B cell (primary cell): ENCODE results near the gene STYK1. TPM values are rescaled to one million over a fixed set of nuclear protein-coding genes. Genes with fewer than 3 reads are reported as not detected.

ENCODE experiments used
- ATAC-seq: fragments of 200-7000 bp; cut with Tn5 transposase; one replicate; pipeline ENCODE4 v1.10.0; 2021; ENCODE audit warnings: low read depth, mild to moderate bottlenecking, moderate number of reproducible peaks, moderate library complexity
- CTCF ChIA-PET: fragments of 350-600 bp; sonication (Branson Sonifier 250); formaldehyde crosslinking; loops from one replicate; lab custom pipeline; 2021; ENCODE audit warnings: antibody characterized with exemption, inconsistent platforms; lab: Charles Lee
- POLR2A ChIA-PET: fragments of 350-600 bp; sonication (Branson Sonifier 250); formaldehyde crosslinking; loops from one replicate; lab custom pipeline; 2021; ENCODE audit warnings: antibody characterized with exemption; lab: Charles Lee
- DNase-seq: peaks from one replicate; pipeline ENCODE4 v3.0.0; 2013
- H2AFZ ChIP-seq: 2 replicates; pipeline ENCODE4 v1.6.1; 2012; ENCODE audit warnings: mild to moderate bottlenecking, low read depth, low read length; ENCODE audit not compliant: insufficient read depth, poor library complexity, severe bottlenecking
- H3K27ac ChIP-seq, 2 donors: 1 replicate in 1 of 2; 2 replicates in 1 of 2; pipeline ENCODE4 v1.5.1; 2012 to 2013; ENCODE audit warnings: low read length in 2 of 2, mild to moderate bottlenecking in 2 of 2, moderate library complexity in 1 of 2
- H3K27me3 ChIP-seq, 4 experiments: fragments of 200-600 bp in 1 of 4; sonication (generic) in 1 of 4; replicated peaks in 1 of 4; 1 replicate in 2 of 4; 2 replicates in 2 of 4; pipeline versions ENCODE4 v1.6.1 to v1.7.0; 2013 to 2016; ENCODE audit warnings: low read length in 3 of 4, mild to moderate bottlenecking in 2 of 4, mixed read lengths in 1 of 4, moderate library complexity in 1 of 4; ENCODE audit not compliant: insufficient read depth in 4 of 4, control insufficient read depth in 3 of 4; ENCODE audit errors: control extremely low read depth in 1 of 4
- H3K36me3 ChIP-seq, 2 experiments: replicated peaks in 1 of 2; 1 replicate in 1 of 2; 2 replicates in 1 of 2; pipeline versions ENCODE4 v1.6.1 to v1.7.1; 2013; ENCODE audit warnings: low read length in 1 of 2; ENCODE audit not compliant: insufficient read depth in 2 of 2, control insufficient read depth in 1 of 2; ENCODE audit errors: control extremely low read depth in 1 of 2, extremely low read depth in 1 of 2
- H3K4me1 ChIP-seq, 2 donors: fragments of 200-600 bp in 1 of 2; sonication (generic) in 1 of 2; 1 replicate in 1 of 2; 2 replicates in 1 of 2; pipeline versions ENCODE4 v1.5.1 to v1.6.1; 2013 to 2017; ENCODE audit warnings: low read length in 2 of 2; ENCODE audit not compliant: control insufficient read depth in 2 of 2, insufficient read depth in 2 of 2
- H3K4me2 ChIP-seq: replicated peaks from 2 replicates; pipeline ENCODE3; 2012; ENCODE audit warnings: mild to moderate bottlenecking, low read depth, low read length; ENCODE audit not compliant: poor library complexity, severe bottlenecking
- H3K4me3 ChIP-seq, 5 experiments: fragments of 200-600 bp in 1 of 5; sonication (generic) in 1 of 5; 1 replicate in 3 of 5; 2 replicates in 2 of 5; pipeline versions ENCODE4 v1.5.1 to v1.7.0; 2011 to 2016; ENCODE audit warnings: low read length in 4 of 5, mild to moderate bottlenecking in 4 of 5, low read depth in 2 of 5, control low read depth in 1 of 5, moderate library complexity in 1 of 5; ENCODE audit not compliant: insufficient read depth in 1 of 5; ENCODE audit errors: control extremely low read depth in 1 of 5, extremely low read depth in 1 of 5
- H3K79me2 ChIP-seq: fragments of 200-600 bp; sonication (generic); one replicate; pipeline ENCODE4 v1.6.0; 2016; ENCODE audit warnings: low read length; ENCODE audit not compliant: control insufficient read depth, insufficient read depth
- H3K9ac ChIP-seq: fragments of 200-600 bp; sonication (generic); 2 replicates; pipeline ENCODE4 v1.6.1; 2017; ENCODE audit warnings: mild to moderate bottlenecking, low read length, moderate library complexity
- H3K9me3 ChIP-seq, 3 donors: one replicate each; pipeline versions ENCODE4 v1.6.1 to v1.7.1; 2013; ENCODE audit warnings: low read length in 2 of 3; ENCODE audit not compliant: control insufficient read depth in 2 of 3, insufficient read depth in 1 of 3; ENCODE audit errors: control extremely low read depth in 1 of 3
- H4K20me1 ChIP-seq: 2 replicates; pipeline ENCODE4 v1.6.0; 2012; ENCODE audit warnings: mild to moderate bottlenecking, low read length; ENCODE audit not compliant: insufficient read depth, control insufficient read depth, poor library complexity, severe bottlenecking
- H3K27ac Mint-ChIP-seq: one replicate; pipeline ENCODE4 v1.8.0; 2021; ENCODE audit warnings: mixed read lengths
- H3K27me3 Mint-ChIP-seq: one replicate; pipeline ENCODE4 v1.8.0; 2021; ENCODE audit warnings: mixed read lengths
- H3K4me1 Mint-ChIP-seq: one replicate; pipeline ENCODE4 v1.8.0; 2021; ENCODE audit warnings: mixed read lengths
- H3K4me3 Mint-ChIP-seq: one replicate; pipeline ENCODE4 v1.8.0; 2021; ENCODE audit warnings: mixed read lengths
- H3K9me3 Mint-ChIP-seq: one replicate; pipeline ENCODE4 v1.8.0; 2022; ENCODE audit warnings: mixed read lengths; ENCODE audit not compliant: insufficient read depth
- EZH2 ChIP-seq: IDR thresholded peaks from 2 replicates; pipeline ENCODE4 v1.6.1; 2012; ENCODE audit warnings: borderline replicate concordance, low read depth, mild to moderate bottlenecking, moderate library complexity, low read length; ENCODE audit not compliant: insufficient read depth, poor library complexity, severe bottlenecking
- WGBS: methylation state at CpG from one replicate; pipeline ENCODE4 v1.1.5; 2013; ENCODE audit warnings: missing lambda C conversion rate; ENCODE audit not compliant: insufficient coverage; 5-methylcytosine and 5-hydroxymethylcytosine counted together
- intact Hi-C: fragments of 100-400 bp; cut with micrococcal nuclease; formaldehyde crosslinking; loops from one replicate; pipeline ENCODE4 v1.10.0; 2022
- polyA plus RNA-seq: library from polyadenylated mRNA; depleted of rRNA; stranded (reverse); fragments of >200 nt; gene quantifications from 2 replicates; pipeline ENCODE4 v1.2.3, GENCODE V29; 2012
- total RNA-seq, 2 donors: library from RNA; stranded (reverse); fragments of 120-200 nt in 1 of 2; gene quantifications; 1 replicate in 1 of 2; 2 replicates in 1 of 2; pipeline versions ENCODE4 v1.2.3 to v1.2.4, GENCODE V29; 2013 to 2022
- TF ChIP-seq, protein P1 (sequence below): fragments of 200-600 bp; IDR thresholded peaks from one replicate; pipeline ENCODE4 v1.8.0; 2022; ENCODE audit warnings: antibody characterized with exemption, mild to moderate bottlenecking

The STYK1 gene
- total and polyA plus RNA-seq, 2 donors (not counting 1 experiment from before 2014, with no cell fraction given): not detected

DNA sequence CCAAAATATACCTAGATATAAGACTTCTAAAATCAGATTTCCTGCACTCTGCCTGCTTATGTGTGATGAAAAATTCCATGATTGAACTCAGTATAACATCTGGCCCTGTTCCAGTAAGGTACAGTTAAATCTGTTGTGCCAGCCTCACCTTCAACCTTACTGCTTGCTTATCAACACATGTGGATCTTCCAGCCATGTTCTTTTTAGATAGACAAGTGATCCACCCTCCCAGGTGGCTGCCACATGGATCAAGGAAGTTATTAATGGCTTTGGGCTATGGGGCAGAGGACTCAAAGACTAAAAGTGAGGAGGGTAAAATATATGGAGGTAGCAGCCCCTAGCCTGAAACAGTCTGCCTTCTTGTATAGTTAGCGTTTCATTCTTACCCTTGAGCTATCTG, 35.1 kb downstream of the STYK1 start:
- H3K9me3 Mint-ChIP-seq: no peaks in the 10 kb centered on the region
- no peak overlapping the region for H3K27ac ChIP-seq
- WGBS: no CpG with 5 or more reads among the region's 1 CpG
- H3K27ac Mint-ChIP-seq: no peak overlapping the region
- no peak for TF ChIP-seq EZH2
- TF ChIP-seq, protein P1, sequence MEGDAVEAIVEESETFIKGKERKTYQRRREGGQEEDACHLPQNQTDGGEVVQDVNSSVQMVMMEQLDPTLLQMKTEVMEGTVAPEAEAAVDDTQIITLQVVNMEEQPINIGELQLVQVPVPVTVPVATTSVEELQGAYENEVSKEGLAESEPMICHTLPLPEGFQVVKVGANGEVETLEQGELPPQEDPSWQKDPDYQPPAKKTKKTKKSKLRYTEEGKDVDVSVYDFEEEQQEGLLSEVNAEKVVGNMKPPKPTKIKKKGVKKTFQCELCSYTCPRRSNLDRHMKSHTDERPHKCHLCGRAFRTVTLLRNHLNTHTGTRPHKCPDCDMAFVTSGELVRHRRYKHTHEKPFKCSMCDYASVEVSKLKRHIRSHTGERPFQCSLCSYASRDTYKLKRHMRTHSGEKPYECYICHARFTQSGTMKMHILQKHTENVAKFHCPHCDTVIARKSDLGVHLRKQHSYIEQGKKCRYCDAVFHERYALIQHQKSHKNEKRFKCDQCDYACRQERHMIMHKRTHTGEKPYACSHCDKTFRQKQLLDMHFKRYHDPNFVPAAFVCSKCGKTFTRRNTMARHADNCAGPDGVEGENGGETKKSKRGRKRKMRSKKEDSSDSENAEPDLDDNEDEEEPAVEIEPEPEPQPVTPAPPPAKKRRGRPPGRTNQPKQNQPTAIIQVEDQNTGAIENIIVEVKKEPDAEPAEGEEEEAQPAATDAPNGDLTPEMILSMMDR: no peak
- intact Hi-C loops: no loop called here
- H3K36me3 ChIP-seq: no peaks in the 10 kb centered on the region
- H3K4me3 Mint-ChIP-seq: no peak overlapping the region
- POLR2A ChIA-PET: no interaction called here
- peaks cover 25% of the 10 kb centered on the region for H3K27me3 Mint-ChIP-seq
- ATAC-seq (no peak), DNase-seq (no peak)
- H3K27me3 ChIP-seq: peaks cover 0 to 9% (median 0%) of the 10 kb centered on the region in 4 experiments
- no peaks in the 10 kb centered on the region for H4K20me1 ChIP-seq
- H3K9ac ChIP-seq: no peak overlapping the region
- H3K9me3 ChIP-seq: no peaks in the 10 kb centered on the region
- no peak overlapping the region for H2AFZ ChIP-seq
- no peak overlapping the region for H3K4me3 ChIP-seq
- H3K4me1 Mint-ChIP-seq: no peaks in the 10 kb centered on the region
- no peak overlapping the region for H3K4me2 ChIP-seq
- no peaks in the 10 kb centered on the region for H3K4me1 ChIP-seq
- CTCF ChIA-PET: interaction anchor here (0.7 kb wide), 1 partner anchor 618 kb away, joined by 3 read pairs; no protein-coding TSS in a partner anchor
- no peaks in the 10 kb centered on the region for H3K79me2 ChIP-seq

DNA sequence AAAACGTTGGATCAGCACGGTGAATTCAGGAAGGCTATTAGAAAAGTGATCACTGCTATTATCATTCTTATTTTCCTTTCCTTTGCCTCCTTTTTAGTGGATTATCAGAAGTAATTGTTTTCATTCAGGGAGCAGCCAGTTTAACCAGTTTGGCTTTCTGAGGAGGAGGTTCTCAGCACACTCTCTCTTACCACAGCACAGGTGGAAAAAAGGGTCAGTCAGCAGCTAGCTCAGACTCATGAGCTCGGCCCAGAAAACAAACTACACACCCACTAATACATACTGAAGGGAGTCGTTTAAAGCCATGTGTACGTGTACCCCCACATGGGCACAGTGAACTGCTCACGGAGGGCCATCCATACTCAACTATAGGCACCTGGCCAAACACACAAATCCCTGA, 37.2 kb downstream of the STYK1 start:
- Mint-ChIP-seq H3K4me3 (no peak overlapping the region), H3K27me3 (peaks cover 21% of the 10 kb centered on the region), H3K9me3 (no peaks in the 10 kb centered on the region), H3K4me1 (no peaks in the 10 kb centered on the region), H3K27ac (no peak overlapping the region)
- no peak for DNase-seq
- Histone ChIP-seq H3K27ac (no peak overlapping the region), H3K4me3 (no peak overlapping the region), H3K36me3 (no peaks in the 10 kb centered on the region), H4K20me1 (no peaks in the 10 kb centered on the region), H3K4me1 (no peaks in the 10 kb centered on the region), H2AFZ (no peak overlapping the region), H3K4me2 (no peak overlapping the region), H3K27me3 (peaks cover 0 to 9% (median 0%) of the 10 kb centered on the region in 4 experiments), H3K9ac (no peak overlapping the region), H3K9me3 (no peaks in the 10 kb centered on the region), H3K79me2 (no peaks in the 10 kb centered on the region)
- intact Hi-C loops: no loop called here
- ChIA-PET POLR2A (no interaction called here), CTCF (no interaction called here)
- ATAC-seq: no peak
- WGBS: 97% methylated on average over 3 of the region's 6 CpGs
- no peak for TF ChIP-seq EZH2
- TF ChIP-seq, protein P1: no peak
